Measurements from ENCODE around the gene MTNR1A. TPM values are rescaled to one million over a fixed set of nuclear protein-coding genes. Genes with fewer than 3 reads are reported as not detected.

MTNR1A gene
- 0.47 and 0.60 TPM in 2 replicates for polyA plus RNA-seq (2011; rRNA removed)
- 0.59 and 1.2 TPM in 2 replicates for polyA plus RNA-seq (2012; cell fraction: cytosol; rRNA removed)
- 0.36 and 0.42 TPM in 2 replicates for polyA plus RNA-seq (2012; cell fraction: nucleus; rRNA removed)
- polyA plus RNA-seq (2017; fragmentation: RNase III; extraction: RNeasy Plus Mini Kit Qiagen cat#74134 plus additional on column Dnase treatment), result 0.16 to 0.24 TPM (median 0.17 TPM) in 3 replicates
- polyA minus RNA-seq (2011; rRNA and poly(A)+ RNA removed), result 2.0 and 2.4 TPM in 2 replicates

DNA sequence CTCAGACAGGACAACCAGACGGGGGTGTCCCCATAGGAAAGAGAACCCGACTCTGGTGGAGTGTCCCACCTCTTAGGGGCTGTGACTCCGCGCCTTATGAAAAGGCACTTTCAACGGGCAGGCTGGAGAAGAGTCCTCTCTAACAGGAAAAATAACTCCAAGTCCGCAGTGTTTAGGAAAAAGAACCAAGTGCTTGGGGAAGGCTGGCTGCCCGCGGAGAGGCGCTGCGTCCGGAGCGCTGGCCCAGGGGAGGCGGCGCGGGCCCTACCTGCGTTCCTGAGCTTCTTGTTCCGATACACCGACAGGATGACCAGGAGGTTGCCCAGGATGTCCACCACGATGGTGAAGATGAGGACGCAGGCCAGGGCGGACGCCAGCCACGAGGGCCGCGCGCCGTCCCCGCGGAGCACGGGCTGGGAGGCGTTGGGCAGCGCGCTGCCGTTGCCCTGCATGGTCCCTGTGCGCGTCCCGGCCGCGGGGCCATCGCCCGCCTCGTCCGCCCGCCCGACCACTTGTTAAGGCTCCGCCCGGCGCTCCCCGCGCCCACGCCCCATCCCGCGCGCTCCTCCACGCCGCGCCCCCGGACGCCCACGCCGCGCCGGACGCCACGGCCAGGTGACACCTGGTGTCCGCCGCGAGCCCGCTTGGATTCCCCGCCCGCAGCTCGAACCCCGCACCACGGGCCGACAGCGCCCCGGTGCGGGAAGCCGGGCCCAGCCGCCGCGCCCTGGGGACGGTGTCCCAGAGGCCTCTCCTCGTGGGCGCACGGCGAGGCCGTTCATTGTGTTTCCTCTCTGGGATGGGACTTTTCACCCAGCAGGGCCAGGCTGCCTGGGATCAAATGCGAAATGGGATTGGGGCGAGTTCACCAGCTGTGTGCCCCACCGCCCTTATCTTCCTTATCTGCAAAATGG, at the start of gene MTNR1A:
Gene MTNR1A (minus strand): TSS at position 654 of the 914 bp plus-strand sequence. CDS start 202 bp downstream, at position 452.
- peak within 1 kb of the TSS; percentile 92 for H3K4me2 ChIP-seq
- WGBS (ENCODE audit: missing lambda C conversion rate), result 6% methylated on average over 22 of the region's 91 CpGs
- no peaks in the 10 kb centered on the region for H3K4me1 ChIP-seq
- peak; percentile 19 to 44 for DNase-seq (ENCODE audit: low read depth in 1 of 2, low spot score in 1 of 2)
- peak within 1 kb of the TSS; percentile 14 to 72; a peak in 5 of 6 replicates for H3K27ac ChIP-seq
- peak; percentile 38 to 60; a peak in 4 of 5 replicates for TF ChIP-seq RAD21 (conservative IDR thresholded peaks at IDR 0.05 in 1 of 2, IDR thresholded peaks at IDR 0.05 in 1 of 2)
- peak; percentile 47; the same call in 2 of the 3 replicates for TF ChIP-seq SMC3 (IDR thresholded peaks at IDR 0.05)
- TF ChIP-seq NR3C1 (IDR thresholded peaks at IDR 0.05), result no peak
- TF ChIP-seq RFX5 (IDR thresholded peaks at IDR 0.05), result no peak
- TF ChIP-seq, protein P1, sequence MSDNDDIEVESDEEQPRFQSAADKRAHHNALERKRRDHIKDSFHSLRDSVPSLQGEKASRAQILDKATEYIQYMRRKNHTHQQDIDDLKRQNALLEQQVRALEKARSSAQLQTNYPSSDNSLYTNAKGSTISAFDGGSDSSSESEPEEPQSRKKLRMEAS (IDR thresholded peaks at IDR 0.05), result peak; percentile 67
- TF ChIP-seq ZFP36 (IDR thresholded peaks at IDR 0.05; ENCODE audit: borderline replicate concordance, partially characterized antibody), result no peak
- TF ChIP-seq, protein P2, sequence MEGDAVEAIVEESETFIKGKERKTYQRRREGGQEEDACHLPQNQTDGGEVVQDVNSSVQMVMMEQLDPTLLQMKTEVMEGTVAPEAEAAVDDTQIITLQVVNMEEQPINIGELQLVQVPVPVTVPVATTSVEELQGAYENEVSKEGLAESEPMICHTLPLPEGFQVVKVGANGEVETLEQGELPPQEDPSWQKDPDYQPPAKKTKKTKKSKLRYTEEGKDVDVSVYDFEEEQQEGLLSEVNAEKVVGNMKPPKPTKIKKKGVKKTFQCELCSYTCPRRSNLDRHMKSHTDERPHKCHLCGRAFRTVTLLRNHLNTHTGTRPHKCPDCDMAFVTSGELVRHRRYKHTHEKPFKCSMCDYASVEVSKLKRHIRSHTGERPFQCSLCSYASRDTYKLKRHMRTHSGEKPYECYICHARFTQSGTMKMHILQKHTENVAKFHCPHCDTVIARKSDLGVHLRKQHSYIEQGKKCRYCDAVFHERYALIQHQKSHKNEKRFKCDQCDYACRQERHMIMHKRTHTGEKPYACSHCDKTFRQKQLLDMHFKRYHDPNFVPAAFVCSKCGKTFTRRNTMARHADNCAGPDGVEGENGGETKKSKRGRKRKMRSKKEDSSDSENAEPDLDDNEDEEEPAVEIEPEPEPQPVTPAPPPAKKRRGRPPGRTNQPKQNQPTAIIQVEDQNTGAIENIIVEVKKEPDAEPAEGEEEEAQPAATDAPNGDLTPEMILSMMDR (IDR thresholded peaks at IDR 0.05), result peak; percentile 39
- TF ChIP-seq POLR2AphosphoS2 (conservative IDR thresholded peaks at IDR 0.05; ENCODE audit: low read length), result no peak
- TF ChIP-seq, protein P3, sequence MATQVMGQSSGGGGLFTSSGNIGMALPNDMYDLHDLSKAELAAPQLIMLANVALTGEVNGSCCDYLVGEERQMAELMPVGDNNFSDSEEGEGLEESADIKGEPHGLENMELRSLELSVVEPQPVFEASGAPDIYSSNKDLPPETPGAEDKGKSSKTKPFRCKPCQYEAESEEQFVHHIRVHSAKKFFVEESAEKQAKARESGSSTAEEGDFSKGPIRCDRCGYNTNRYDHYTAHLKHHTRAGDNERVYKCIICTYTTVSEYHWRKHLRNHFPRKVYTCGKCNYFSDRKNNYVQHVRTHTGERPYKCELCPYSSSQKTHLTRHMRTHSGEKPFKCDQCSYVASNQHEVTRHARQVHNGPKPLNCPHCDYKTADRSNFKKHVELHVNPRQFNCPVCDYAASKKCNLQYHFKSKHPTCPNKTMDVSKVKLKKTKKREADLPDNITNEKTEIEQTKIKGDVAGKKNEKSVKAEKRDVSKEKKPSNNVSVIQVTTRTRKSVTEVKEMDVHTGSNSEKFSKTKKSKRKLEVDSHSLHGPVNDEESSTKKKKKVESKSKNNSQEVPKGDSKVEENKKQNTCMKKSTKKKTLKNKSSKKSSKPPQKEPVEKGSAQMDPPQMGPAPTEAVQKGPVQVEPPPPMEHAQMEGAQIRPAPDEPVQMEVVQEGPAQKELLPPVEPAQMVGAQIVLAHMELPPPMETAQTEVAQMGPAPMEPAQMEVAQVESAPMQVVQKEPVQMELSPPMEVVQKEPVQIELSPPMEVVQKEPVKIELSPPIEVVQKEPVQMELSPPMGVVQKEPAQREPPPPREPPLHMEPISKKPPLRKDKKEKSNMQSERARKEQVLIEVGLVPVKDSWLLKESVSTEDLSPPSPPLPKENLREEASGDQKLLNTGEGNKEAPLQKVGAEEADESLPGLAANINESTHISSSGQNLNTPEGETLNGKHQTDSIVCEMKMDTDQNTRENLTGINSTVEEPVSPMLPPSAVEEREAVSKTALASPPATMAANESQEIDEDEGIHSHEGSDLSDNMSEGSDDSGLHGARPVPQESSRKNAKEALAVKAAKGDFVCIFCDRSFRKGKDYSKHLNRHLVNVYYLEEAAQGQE (IDR thresholded peaks at IDR 0.05), result no peak
- TF ChIP-seq RNF2 (IDR thresholded peaks at IDR 0.05; ENCODE audit: borderline replicate concordance, low read depth), result peak; percentile 87; the same call in 1 of the 2 replicates
- peak within 1 kb of the TSS; percentile 47 for H3K4me3 ChIP-seq
- peak; percentile 85 to 89 for ATAC-seq
- no peaks in the 10 kb centered on the region for H3K9me3 ChIP-seq
- no peak for FAIRE-seq
- ChIA-PET POLR2A (no interaction called here), CTCF (interaction anchor here (0.8 to 3.0 kb wide), 7 partner anchors 11 to 259 kb away, joined by 3 to 10 read pairs (median 4); no protein-coding TSS in a partner anchor)

DNA sequence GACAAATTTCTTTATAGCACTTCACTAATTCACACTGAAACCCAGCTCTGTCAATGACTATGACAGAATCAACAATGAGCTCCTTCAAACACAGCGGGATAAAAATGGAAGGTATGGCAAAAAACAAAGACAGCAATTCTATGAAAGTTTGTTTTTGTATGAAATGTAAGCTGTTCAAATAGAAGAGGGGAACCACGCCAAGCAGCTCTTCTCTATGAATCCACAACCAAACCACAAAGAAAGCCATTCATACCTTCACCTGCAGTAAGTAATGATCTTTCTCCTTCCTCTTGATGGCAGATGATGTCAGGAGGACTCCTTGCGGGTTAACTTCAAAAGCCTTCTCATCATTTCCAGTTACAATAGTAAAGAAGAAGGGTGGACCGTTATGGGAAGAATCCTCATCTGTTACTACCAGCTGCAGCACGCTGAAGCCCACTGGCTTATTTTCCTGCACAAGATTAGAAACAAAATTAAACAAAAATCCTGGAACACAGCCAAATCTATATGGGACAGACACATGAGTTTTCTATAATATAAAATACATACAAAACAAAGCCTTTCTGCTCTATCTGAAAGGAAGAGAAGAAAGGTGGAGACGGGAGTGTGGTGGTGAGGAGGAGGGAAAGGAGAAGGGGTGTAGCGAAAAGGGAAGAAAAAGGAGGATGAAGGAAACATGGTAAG, 48.9 kb upstream of the MTNR1A start:
- no peak overlapping the region for H3K4me2 ChIP-seq
- DNase-seq (ENCODE audit: low read depth in 1 of 2, low spot score in 1 of 2), result no peak
- peaks cover 16% of the 10 kb centered on the region; the same call in 2 of the 3 replicates for H3K4me1 ChIP-seq
- no peak overlapping the region for H3K4me3 ChIP-seq
- ATAC-seq, result no peak
- FAIRE-seq, result no peak
- H3K27ac ChIP-seq, result no peak overlapping the region
- WGBS (ENCODE audit: missing lambda C conversion rate), result 88% methylated on average over 7 of the region's 7 CpGs
- POLR2A ChIA-PET, result no interaction called here
- TF ChIP-seq HOXB13 (CRISPR knock-in tag; IDR thresholded peaks at IDR 0.05; ENCODE audit: low read depth) (no peak), RARB (CRISPR knock-in tag; IDR thresholded peaks at IDR 0.05) (no peak), SREBF2 (IDR thresholded peaks at IDR 0.05) (no peak), TFCP2L1 (CRISPR knock-in tag; IDR thresholded peaks at IDR 0.05) (no peak), ESRRA (IDR thresholded peaks at IDR 0.05; ENCODE audit: borderline replicate concordance, low read length) (no peak), POLR2AphosphoS2 (conservative IDR thresholded peaks at IDR 0.05; ENCODE audit: low read length) (no peak), EP300 (IDR thresholded peaks at IDR 0.05) (no peak), RNF2 (IDR thresholded peaks at IDR 0.05; ENCODE audit: borderline replicate concordance, low read depth) (no peak), KDM5A (IDR thresholded peaks at IDR 0.05) (no peak), GATA3 (IDR thresholded peaks at IDR 0.05; ENCODE audit: borderline replicate concordance) (no peak), ZC3H11A (IDR thresholded peaks at IDR 0.05) (no peak), MYC (IDR thresholded peaks at IDR 0.05; ENCODE audit: borderline replicate concordance, low read length) (no peak), EHF (CRISPR knock-in tag; IDR thresholded peaks at IDR 0.05) (no peak), CBX2 (IDR thresholded peaks at IDR 0.05; ENCODE audit: borderline replicate concordance, low read depth) (no peak)
- TF ChIP-seq, protein P4, sequence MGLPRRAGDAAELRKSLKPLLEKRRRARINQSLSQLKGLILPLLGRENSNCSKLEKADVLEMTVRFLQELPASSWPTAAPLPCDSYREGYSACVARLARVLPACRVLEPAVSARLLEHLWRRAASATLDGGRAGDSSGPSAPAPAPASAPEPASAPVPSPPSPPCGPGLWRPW (IDR thresholded peaks at IDR 0.05), result no peak
- TF ChIP-seq, protein P1 (IDR thresholded peaks at IDR 0.05), result no peak
- no peaks in the 10 kb centered on the region for H3K9me3 ChIP-seq
- CTCF ChIA-PET, result no interaction called here

Measured in A549 (cell line).